Measurements from ENCODE around the gene RASA2.

RASA2 gene

DNA sequence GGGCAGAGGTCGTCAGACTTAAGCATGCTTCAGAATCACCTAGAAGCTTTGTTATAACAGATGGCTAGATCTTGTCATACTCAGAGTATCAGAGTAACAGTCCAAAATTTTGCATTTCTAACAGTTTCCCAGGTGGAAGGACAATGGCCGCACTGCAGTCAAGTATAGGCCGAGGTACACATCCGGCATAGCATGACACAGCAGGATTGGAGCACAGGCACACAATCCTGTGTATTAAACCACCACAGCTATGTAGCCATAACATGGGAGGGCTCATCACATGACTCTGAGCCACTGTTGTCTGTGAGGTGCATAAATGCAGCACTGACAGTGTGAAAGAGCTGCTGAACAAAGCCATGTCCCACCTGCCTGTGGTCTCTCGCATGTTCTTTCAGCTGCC, 165.5 kb downstream of the RASA2 start:
- DNase-seq (ENCODE audit: low spot score) = no peak
- TF ChIP-seq, protein P1, sequence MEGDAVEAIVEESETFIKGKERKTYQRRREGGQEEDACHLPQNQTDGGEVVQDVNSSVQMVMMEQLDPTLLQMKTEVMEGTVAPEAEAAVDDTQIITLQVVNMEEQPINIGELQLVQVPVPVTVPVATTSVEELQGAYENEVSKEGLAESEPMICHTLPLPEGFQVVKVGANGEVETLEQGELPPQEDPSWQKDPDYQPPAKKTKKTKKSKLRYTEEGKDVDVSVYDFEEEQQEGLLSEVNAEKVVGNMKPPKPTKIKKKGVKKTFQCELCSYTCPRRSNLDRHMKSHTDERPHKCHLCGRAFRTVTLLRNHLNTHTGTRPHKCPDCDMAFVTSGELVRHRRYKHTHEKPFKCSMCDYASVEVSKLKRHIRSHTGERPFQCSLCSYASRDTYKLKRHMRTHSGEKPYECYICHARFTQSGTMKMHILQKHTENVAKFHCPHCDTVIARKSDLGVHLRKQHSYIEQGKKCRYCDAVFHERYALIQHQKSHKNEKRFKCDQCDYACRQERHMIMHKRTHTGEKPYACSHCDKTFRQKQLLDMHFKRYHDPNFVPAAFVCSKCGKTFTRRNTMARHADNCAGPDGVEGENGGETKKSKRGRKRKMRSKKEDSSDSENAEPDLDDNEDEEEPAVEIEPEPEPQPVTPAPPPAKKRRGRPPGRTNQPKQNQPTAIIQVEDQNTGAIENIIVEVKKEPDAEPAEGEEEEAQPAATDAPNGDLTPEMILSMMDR (IDR thresholded peaks at IDR 0.05; ENCODE audit: extremely low read depth, insufficient read depth, missing control alignments) = no peak
- in situ Hi-C loops (cut with MboI; ENCODE audit: low pct_unique_long_range_greater_than_20kb, low sequenced_read_pairs, unreplicated experiment) = no loop called here

DNA sequence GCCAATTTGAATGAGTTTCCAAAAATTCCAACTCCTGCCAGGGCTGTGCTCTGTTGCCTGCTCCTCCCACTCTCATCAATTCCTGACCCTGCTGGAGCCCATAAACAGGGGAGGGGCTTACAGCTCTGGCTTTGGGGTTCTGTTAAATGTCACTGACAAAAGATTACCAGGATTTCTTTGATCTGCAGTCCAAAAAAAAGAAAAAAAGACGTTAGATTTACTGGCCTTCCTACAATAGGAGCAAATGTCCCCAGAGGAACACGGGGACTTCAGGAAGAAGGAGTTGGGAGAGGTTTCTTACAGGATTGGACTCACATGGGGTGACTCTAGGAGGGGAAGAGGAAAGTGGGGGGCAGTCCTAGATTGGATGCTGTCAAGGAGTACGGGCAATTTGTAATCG, 167.0 kb downstream of the RASA2 start:
- no peak for DNase-seq (ENCODE audit: low spot score)
- TF ChIP-seq, protein P1 (IDR thresholded peaks at IDR 0.05; ENCODE audit: extremely low read depth, insufficient read depth, missing control alignments) = no peak
- in situ Hi-C loops (cut with MboI; ENCODE audit: low pct_unique_long_range_greater_than_20kb, low sequenced_read_pairs, unreplicated experiment) = no loop called here

DNA sequence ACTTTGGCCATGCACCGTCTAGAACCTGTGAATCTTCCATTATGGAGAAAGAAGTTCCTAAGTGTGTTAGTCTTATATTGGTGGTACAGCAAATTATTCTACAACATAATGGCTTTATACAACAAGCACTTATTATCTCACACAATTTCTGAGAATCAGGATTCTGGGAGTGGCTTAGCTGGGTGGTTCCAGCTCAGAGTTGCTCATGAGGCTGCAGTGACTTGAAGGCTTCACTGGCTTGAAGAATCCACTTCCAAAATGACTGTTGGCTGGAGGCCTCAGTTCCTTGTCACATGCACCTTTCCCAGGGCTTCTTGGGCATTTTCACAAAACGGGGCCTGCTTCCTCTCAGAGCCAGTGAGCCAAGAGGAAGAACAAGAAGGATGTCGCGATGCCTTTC, 169.0 kb downstream of the RASA2 start:
- DNase-seq (ENCODE audit: low spot score) = no peak
- in situ Hi-C loops (cut with MboI; ENCODE audit: low pct_unique_long_range_greater_than_20kb, low sequenced_read_pairs, unreplicated experiment) = no loop called here
- TF ChIP-seq, protein P1 (IDR thresholded peaks at IDR 0.05; ENCODE audit: extremely low read depth, insufficient read depth, missing control alignments) = no peak

DNA sequence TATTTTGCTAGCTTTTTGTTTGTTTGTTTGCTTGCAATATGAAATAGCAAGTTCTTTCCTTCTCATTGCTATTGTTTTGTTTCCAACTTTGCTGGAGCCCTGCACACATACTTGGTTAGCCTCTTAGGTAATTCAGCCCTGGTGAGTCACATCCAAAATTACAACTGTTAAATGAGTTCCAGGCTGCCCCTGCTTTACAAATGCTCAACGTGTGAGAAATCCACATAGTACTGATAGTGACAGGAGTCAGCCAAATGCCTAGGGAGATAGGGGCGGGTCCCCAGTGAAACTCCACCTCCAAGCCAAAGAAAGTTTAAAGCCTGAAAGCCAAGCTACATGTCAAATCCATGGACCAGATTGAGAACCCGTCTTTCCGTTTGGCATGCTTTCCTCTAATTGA, 169.9 kb downstream of the RASA2 start:
- TF ChIP-seq, protein P1 (IDR thresholded peaks at IDR 0.05; ENCODE audit: extremely low read depth, insufficient read depth, missing control alignments) = no peak
- in situ Hi-C loops (cut with MboI; ENCODE audit: low pct_unique_long_range_greater_than_20kb, low sequenced_read_pairs, unreplicated experiment) = no loop called here
- DNase-seq (ENCODE audit: low spot score) = no peak

DNA sequence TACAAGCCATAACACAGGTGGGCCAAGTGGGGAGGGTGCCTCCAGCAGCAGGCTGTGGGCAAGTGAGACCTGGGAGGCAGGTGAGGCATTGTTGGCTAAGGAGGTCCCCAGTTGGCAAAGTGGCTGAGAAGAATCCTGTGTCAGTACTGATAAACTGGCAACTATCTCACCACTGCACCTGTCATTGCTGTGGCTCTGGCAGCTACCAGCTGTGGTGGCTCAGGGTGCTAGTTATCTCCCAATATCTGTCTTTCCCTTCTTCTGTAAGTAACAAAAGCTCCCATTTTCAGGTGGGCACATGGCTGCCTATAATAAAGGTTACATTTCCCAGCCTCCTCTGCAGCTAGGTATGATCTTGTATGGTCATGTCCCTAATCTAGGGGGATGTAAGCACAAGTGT, 170.7 kb downstream of the RASA2 start:
- in situ Hi-C loops (cut with MboI; ENCODE audit: low pct_unique_long_range_greater_than_20kb, low sequenced_read_pairs, unreplicated experiment) = no loop called here
- TF ChIP-seq, protein P1 (IDR thresholded peaks at IDR 0.05; ENCODE audit: extremely low read depth, insufficient read depth, missing control alignments) = no peak
- no peak for DNase-seq (ENCODE audit: low spot score)

DNA sequence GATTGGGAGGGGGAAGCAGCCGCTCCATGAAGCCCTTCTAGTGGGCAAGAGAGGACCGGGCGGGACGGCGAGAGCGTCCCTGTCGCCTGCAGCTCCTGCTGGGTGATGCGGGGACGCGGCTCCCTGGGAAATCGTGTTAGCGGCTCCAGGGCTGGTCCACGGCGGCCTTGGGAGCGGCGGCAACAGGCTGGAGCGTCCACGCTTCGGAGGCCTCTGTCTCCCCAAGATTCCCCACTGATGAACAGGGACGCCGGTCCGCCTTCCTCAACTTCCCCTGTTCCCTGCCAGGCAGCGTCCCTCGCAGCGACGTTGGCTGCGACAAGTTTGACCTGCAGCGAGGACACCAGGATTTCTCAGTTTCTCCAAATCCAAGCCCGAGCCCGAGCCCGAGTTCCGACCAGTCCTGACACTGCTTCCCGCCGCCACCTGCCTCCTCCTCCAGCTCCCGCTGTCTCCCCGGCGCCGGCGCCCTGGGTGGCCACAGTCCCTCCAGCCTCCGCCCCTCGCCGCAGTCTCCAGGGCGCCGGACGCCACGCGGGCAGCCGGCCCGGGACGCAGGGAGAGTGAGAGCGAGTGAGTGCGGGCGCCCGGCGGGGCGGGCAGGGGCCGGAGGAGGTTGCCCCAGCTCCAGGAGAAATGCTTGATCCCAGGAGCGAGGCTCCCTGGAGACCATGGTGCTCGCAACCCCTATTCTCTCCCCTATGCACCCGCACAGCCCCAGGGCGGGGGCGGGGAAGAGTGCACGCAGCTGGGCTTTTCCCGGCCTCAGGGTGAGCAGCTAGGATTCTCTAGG, 173.2 kb downstream of the RASA2 start:
- TF ChIP-seq, protein P1 (IDR thresholded peaks at IDR 0.05; ENCODE audit: extremely low read depth, insufficient read depth, missing control alignments) = no peak
- in situ Hi-C loops (cut with MboI; ENCODE audit: low pct_unique_long_range_greater_than_20kb, low sequenced_read_pairs, unreplicated experiment) = no loop called here
- DNase-seq (ENCODE audit: low spot score) = no peak

Measured in GM13977 (cell line).